Body of pancreas (tissue), 4 donors: ENCODE results near the gene CHST8. TPM values are rescaled to one million over a fixed set of nuclear protein-coding genes. Genes with fewer than 3 reads are reported as not detected.

Experiments
- ATAC-seq: fragments of 150-250 bp; one replicate; pipeline ENCODE4 v1.9.1; 2016
- DNase-seq, 4 donors: peaks; one replicate each; pipeline ENCODE4 v3.0.0-alpha.2; 2019
- H3K27ac ChIP-seq, 4 donors: fragments of 200-600 bp; sonication (generic); 1 replicate in 3 of 4; 2 replicates in 1 of 4; pipeline versions ENCODE4 v1.5.1 to v1.6.1; 2016 to 2019; ENCODE audit warnings: mild to moderate bottlenecking in 1 of 4, mixed read lengths in 1 of 4, moderate library complexity in 1 of 4
- H3K27me3 ChIP-seq, 2 donors: fragments of 200-600 bp; sonication (generic); one replicate each; pipeline ENCODE4 v1.6.0; 2016; ENCODE audit warnings: mild to moderate bottlenecking in 1 of 2
- H3K36me3 ChIP-seq, 2 donors: fragments of 200-600 bp; sonication (generic); replicated peaks in 1 of 2; 2 replicates each; pipeline ENCODE4 v1.5.1; 2016; ENCODE audit warnings: low read depth in 2 of 2; ENCODE audit not compliant: insufficient read depth in 1 of 2
- H3K4me1 ChIP-seq: fragments of 200-600 bp; sonication (generic); one replicate; pipeline ENCODE4 v1.6.0; 2016
- H3K4me3 ChIP-seq, 2 donors: fragments of 200-600 bp; sonication (generic); 1 replicate in 1 of 2; 2 replicates in 1 of 2; pipeline ENCODE4 v1.5.1; 2016 to 2019
- H3K9me3 ChIP-seq, 3 donors: fragments of 200-600 bp; sonication (generic); 1 replicate in 2 of 3; 2 replicates in 1 of 3; pipeline ENCODE4 v1.5.1; 2016
- POLR2A ChIP-seq, 3 donors: fragments of 450-650 bp; IDR thresholded peaks; one replicate each; pipeline ENCODE4 v1.6.1; 2016; ENCODE audit warnings: antibody characterized with exemption in 3 of 3, mild to moderate bottlenecking in 2 of 3
- whole genome bisulfite sequencing, 2 donors: methylation state at CpG; one replicate each; pipeline ENCODE4 v1.1.5; 2017; 5-methylcytosine and 5-hydroxymethylcytosine counted together
- intact Hi-C: fragments of 100-400 bp; cut with DNase I; formaldehyde crosslinking; loops from one replicate; pipeline ENCODE4 v1.15.1; 2023
- total RNA-seq, 2 donors: library from RNA; depleted of rRNA; stranded (reverse); fragments of >200 nt; gene quantifications; one replicate each; pipeline ENCODE4 v1.1.0, GENCODE V29; 2016
- TF ChIP-seq, protein P1 (sequence below), 7 experiments: fragments of 450-650 bp in 4 of 7; fragments of 200-600 bp in 3 of 7; sonication (generic) in 3 of 7; IDR thresholded peaks; one replicate each; pipeline ENCODE4 v1.5.1; 2016 to 2019; ENCODE audit warnings: antibody characterized with exemption in 7 of 7

Gene CHST8
- total RNA-seq, 2 donors from 2014 or later = 0.26 TPM; not detected in 1

DNA sequence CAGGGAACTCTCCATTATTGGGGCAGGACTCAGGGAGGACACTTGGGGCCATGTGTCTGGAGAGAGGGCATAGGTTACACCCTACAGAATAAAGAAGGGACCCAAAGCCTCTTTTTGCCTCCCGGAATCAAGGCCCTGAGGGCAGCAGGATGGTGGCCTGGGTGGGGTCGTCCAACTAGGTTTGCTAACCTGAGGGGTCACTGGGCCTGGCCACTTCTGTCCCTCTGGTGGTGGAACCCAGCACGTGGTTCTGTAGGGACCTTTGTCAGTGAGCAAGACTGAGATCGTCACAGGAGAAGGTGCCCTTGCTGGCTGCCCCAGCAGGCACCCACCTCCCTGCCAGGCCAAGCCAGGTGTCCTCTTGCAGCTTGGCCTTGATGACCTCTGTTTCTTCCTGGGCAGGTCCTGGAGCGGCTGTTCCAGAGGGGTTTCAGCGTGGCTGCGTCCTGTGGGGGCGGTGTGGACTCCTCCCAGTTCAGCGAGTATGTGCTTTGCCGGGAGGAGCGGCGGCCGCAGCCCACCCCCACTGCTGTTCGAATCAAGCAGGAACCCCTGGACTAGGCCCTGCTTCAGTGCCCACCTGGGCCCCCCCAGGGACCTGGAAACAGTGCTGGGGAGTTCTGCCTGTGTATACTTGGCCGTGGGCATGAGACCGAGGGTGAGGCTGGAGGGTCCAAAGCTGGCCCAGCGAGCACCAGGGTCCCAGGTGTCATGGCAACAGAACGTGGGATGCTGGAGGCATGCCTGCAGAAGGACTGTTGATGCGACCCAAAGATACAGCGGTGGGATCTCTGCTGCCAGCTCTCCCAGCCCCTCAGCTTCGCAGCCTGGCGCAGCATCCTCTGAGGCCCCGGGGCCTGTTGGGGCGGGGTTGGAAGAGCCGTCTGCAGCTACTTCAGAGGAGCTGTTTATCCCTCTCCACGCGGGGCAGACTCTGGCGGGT lies 190.9 kb downstream of the CHST8 start:
- no peaks in the 10 kb centered on the region for H3K4me1 ChIP-seq
- TF ChIP-seq, protein P1, sequence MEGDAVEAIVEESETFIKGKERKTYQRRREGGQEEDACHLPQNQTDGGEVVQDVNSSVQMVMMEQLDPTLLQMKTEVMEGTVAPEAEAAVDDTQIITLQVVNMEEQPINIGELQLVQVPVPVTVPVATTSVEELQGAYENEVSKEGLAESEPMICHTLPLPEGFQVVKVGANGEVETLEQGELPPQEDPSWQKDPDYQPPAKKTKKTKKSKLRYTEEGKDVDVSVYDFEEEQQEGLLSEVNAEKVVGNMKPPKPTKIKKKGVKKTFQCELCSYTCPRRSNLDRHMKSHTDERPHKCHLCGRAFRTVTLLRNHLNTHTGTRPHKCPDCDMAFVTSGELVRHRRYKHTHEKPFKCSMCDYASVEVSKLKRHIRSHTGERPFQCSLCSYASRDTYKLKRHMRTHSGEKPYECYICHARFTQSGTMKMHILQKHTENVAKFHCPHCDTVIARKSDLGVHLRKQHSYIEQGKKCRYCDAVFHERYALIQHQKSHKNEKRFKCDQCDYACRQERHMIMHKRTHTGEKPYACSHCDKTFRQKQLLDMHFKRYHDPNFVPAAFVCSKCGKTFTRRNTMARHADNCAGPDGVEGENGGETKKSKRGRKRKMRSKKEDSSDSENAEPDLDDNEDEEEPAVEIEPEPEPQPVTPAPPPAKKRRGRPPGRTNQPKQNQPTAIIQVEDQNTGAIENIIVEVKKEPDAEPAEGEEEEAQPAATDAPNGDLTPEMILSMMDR (IDR thresholded peaks at IDR 0.05) = no peak
- TF ChIP-seq POLR2A (IDR thresholded peaks at IDR 0.05) = no peak
- peaks cover 0 to 4% of the 10 kb centered on the region in 2 donors for H3K36me3 ChIP-seq
- H3K9me3 ChIP-seq = no peaks in the 10 kb centered on the region
- intact Hi-C loops = no loop called here
- H3K4me3 ChIP-seq = no peak overlapping the region
- ATAC-seq = no peak
- no peak overlapping the region for H3K27ac ChIP-seq
- WGBS, 2 donors = 80 to 87% methylated on average over 5 to 28 of the region's 28 CpGs
- no peak for DNase-seq
- H3K27me3 ChIP-seq = no peaks in the 10 kb centered on the region

DNA sequence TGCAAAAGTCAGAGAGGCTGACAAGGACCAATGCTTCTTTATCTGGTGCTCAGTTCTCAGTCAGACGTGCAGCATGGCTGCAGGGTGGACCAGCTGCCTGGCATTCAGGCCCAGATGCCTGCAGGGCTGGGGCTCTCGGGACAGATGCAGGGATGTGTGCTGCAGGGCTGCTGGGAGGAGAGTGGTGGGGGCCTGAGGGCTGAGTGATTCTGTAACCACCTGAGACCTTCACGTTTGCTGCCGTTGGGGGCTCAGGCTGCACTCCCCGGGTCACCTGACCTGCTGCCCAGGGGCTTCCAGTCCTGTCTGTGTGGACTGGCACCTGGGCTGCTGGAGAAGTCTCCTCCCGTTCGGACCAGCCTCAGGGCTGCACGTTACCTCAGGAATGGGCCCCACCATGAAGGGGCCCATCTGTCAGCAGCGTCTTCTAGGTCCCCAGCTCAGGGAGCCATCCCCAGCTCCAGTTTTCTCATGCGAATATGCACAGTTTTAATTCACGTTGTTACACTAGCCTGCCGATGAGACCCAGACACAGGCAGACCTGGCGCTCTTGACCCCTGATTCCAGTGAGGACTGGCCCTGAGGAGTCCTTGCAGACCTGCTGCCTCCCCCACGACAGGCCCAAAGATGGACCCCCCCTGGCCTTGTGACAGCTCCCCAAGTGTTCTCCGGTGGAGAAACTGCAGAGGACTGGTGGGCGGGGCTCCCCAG lies 191.8 kb downstream of the CHST8 start:
- Histone ChIP-seq H3K9me3 (no peaks in the 10 kb centered on the region), H3K36me3 (peaks cover 0 to 4% of the 10 kb centered on the region in 2 donors), H3K27me3 (no peaks in the 10 kb centered on the region), H3K27ac (no peak overlapping the region), H3K4me3 (no peak overlapping the region), H3K4me1 (no peaks in the 10 kb centered on the region)
- DNase-seq (no peak), ATAC-seq (no peak)
- intact Hi-C loops = no loop called here
- TF ChIP-seq POLR2A (IDR thresholded peaks at IDR 0.05) = no peak
- TF ChIP-seq, protein P1 (IDR thresholded peaks at IDR 0.05) = no peak
- 83 to 87% methylated on average over 6 to 14 of the region's 16 CpGs for WGBS, 2 donors

DNA sequence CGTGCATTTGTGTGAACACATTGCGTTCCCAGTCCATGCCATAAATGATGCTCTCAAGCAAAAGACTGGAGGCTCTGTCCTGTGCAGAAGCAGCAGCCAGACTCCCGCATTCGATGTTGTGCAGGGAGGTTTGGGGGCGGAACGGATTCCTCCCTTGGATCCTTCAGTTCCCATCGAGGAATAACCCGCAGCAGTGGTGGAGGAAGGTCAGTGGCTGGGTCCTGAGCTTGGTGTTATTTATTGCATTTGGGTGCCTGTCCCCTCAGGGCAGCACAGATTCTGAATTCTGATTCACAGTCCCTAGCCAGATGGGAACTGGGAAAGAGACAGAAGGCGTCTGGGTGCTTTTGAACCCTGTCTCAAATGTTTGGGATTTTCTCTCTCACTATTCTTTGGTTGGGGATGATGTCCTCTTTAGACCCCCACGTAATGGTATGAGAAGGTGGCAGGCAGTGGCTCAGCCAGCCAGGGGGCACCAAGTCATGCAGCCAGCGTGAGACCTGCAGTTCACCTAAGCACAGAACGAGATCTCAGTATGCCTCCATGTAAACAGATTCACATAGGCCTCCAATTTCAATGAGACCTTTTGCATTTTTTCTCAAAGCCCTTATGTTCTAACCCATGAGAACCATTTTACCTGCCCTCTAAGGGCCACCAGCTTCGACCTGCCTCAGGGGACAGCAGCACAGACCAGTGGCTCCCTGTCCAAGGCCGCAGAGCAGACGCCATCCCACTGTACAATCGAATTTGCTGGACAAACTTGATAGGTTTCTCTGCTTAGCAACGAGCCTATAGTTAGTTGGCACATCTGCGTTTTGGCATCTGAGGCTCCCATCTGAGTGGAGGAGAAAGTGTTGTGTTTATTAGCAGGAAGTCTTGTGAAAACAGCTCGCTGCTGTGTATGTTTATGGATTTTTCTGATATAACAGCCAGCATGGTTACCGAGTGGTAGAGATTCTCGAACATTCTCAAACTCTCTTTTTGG lies 192.7 kb downstream of the CHST8 start:
- ATAC-seq = no peak
- WGBS, 2 donors = 75 to 80% methylated on average over 21 of the region's 21 CpGs
- H3K36me3 ChIP-seq = peaks cover 0 to 4% of the 10 kb centered on the region in 2 donors
- peaks cover under 1% of the 10 kb centered on the region for H3K4me1 ChIP-seq
- no peaks in the 10 kb centered on the region for H3K9me3 ChIP-seq
- no peaks in the 10 kb centered on the region for H3K27me3 ChIP-seq
- TF ChIP-seq POLR2A (IDR thresholded peaks at IDR 0.05) = no peak
- H3K27ac ChIP-seq = no peak overlapping the region
- intact Hi-C loops = no loop called here
- no peak overlapping the region for H3K4me3 ChIP-seq
- DNase-seq = no peak

DNA sequence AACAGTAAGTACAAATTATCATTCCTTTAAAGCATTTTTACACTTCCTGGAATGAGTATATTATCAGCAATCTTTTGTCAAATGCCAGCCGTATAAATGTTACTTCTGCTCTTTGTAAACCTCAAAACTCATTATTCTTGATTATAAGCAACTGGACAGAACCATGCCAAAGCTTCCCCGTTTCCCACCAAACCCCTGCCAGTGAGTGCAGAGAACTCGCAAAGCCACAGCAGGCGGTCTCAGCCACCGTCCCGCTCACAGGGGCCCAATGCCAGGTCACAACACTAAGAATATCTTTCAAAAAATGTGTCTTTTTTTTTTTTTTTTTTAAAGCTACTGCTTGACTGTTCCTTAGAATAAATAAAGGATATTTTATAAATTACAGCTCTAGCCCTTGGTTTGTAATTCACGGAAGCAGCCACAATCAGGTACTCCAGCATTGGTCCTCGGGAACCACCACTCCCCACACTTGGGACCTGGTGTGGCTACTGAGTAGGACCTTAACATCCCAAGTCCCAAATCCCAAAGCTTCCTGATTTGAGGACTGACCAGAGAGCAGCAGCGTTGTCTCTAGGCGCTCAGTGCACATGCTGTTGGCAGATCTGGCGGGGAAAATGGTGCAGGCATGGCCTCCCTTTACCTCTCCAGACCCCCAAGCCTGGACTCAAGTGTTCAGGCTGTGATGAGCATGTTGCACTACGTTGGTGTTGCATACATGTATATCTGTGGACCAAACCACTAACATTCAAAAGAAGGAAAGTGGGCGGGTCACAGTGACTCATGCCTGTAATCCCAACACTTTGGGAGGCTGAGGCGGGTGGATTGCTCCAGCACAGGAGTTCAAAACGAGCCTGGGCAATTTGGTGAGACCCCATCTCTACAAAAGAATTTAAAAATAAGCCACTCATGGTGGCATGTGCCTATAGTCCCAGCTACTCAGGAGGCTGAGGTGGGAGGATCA lies 193.9 kb downstream of the CHST8 start:
- DNase-seq (no peak), ATAC-seq (no peak)

More for the DNA sequence above, 193.9 kb downstream of the CHST8 start:
- 75 to 87% methylated on average over 13 to 15 of the region's 15 CpGs for WGBS, 2 donors
- peaks cover 12% of the 10 kb centered on the region for H3K4me1 ChIP-seq
- no peak overlapping the region for H3K27ac ChIP-seq
- H3K4me3 ChIP-seq = no peak overlapping the region
- intact Hi-C loops = no loop called here
- TF ChIP-seq POLR2A (IDR thresholded peaks at IDR 0.05) = no peak
- TF ChIP-seq, protein P1 (IDR thresholded peaks at IDR 0.05) = no peak
- no peaks in the 10 kb centered on the region for H3K9me3 ChIP-seq
- peaks cover 0 to 4% of the 10 kb centered on the region in 2 donors for H3K36me3 ChIP-seq
- no peaks in the 10 kb centered on the region for H3K27me3 ChIP-seq
